ENCODE results near the gene TEAD1.

Gene TEAD1

DNA sequence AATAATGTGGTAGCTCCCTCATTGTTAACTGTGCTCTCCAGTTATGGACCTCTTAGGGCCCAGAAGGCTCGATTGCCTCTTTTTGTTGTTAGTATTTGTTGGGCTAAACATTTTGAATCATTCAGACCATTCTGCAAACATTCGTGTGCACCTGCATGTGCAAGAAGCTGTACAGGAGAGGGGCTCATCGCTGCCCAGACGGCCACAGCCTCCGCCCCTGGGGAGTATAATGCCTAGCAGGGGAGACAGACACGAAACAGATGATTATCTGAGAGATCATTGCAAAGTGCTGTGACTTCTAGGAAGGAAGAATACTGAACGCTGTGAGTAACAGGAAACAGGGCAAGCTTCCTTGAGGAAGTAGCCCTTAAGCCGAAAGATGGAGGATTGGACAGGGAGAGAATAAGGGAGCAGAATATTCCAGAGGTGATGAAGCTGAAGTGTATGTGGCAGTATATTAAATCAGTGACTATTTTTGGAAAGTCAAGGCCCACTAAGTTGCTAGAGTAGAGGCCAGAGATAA, 211.6 kb downstream of the TEAD1 start:
- no peak for TF ChIP-seq Cebpa-rat (IDR thresholded peaks at IDR 0.05)
- Histone ChIP-seq H3K4me2 (peak overlapping the region in 3 of 11 experiments; percentile 6 to 34 (median 7); a peak in 2 of 22 replicates), H3K9ac (no peak overlapping the region), H3K9me3 (replicated peaks in 1 of 11) (no peaks in the 10 kb centered on the region), H3K27ac (no peak overlapping the region), H3K4me3 (no peak overlapping the region), H3K36me3 (no peaks in the 10 kb centered on the region), H3K27me3 (no peaks in the 10 kb centered on the region), H3K4me1 (peaks cover 0 to 15% (median 8%) of the 10 kb centered on the region in 10 experiments; a peak in 14 of 20 replicates), H4K20me1 (no peaks in the 10 kb centered on the region)

- Histone ChIP-seq H3K4me2 (no peak overlapping the region), H3K4me1 (peaks cover 0 to 15% (median 8%) of the 10 kb centered on the region in 10 experiments; a peak in 14 of 20 replicates), H4K20me1 (no peaks in the 10 kb centered on the region), H3K4me3 (no peak overlapping the region), H3K9ac (no peak overlapping the region), H3K36me3 (no peaks in the 10 kb centered on the region), H3K27me3 (no peaks in the 10 kb centered on the region), H3K27ac (no peak overlapping the region), H3K9me3 (replicated peaks in 1 of 11) (no peaks in the 10 kb centered on the region)
- no peak for TF ChIP-seq Cebpa-rat (IDR thresholded peaks at IDR 0.05)
These were observed 212.3 kb downstream of the TEAD1 start for GRCh38 chr11:12886508-12886907.

DNA sequence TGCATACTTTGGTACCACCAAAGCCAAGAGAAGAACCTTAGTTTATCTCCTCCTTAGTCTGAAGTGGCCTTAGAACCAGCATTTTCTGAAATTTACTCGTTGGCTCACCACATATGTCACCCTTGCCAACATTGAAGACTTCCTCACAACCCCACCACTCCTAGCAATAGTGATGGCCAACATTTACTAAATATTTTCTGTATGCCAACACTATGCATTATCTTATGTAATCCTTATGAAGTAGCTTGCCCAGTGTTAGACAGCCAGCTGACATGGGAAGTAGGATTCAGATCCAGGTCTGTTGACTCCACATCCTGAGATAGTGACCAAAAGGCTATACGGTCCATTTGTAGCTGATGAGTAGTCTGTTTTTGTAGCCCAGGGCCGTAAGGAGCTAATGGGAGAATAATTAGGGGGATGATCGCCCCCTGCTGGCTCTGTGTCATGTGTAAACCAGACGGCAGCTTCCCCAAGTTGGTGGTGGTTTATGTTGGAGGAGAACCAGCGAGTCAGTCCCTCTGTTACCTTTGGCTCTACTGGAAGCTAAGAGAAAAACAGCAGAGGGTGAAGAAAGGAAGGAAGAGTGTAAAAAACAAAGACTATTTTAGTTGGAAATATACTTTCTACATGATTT, 214.4 kb downstream of the TEAD1 start:
- Histone ChIP-seq H3K27me3 (no peaks in the 10 kb centered on the region), H3K36me3 (no peaks in the 10 kb centered on the region), H4K20me1 (no peaks in the 10 kb centered on the region), H3K4me1 (peaks cover 0 to 15% (median 8%) of the 10 kb centered on the region in 10 experiments; a peak in 14 of 20 replicates), H3K9ac (no peak overlapping the region), H3K9me3 (replicated peaks in 1 of 11) (no peaks in the 10 kb centered on the region), H3K27ac (peak overlapping the region in 3 of 11 experiments; percentile 8 to 30 (median 9); a peak in 1 of 22 replicates), H3K4me3 (no peak overlapping the region), H3K4me2 (peak overlapping the region in 5 of 11 experiments; percentile 26 to 81 (median 57); a peak in 9 of 22 replicates)
- TF ChIP-seq Cebpa-rat (IDR thresholded peaks at IDR 0.05): no peak

DNA sequence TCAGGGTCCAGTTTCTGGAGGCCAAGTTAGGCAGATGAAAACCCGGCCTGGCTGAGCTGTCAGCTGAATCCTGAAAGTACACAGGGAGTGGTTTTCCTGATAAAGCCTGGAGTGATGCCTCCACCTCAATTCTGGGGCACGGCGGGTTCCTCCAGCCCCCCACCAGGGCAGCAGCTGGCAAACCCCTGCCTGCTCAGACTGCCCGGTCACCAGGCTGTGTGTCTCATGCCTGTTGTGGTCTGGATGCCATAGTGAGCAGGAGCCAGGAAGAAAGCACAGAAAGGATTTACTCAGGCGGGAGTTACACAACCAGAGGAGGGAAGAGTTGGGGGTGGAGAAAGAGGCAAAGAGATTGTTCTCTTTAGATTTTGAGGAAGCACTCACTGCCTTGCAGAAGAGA, 215.0 kb downstream of the TEAD1 start:
- no peaks in the 10 kb centered on the region for H3K27me3 ChIP-seq
- H3K4me3 ChIP-seq: no peak overlapping the region
- H3K36me3 ChIP-seq: no peaks in the 10 kb centered on the region
- peak overlapping the region in 3 of 11 experiments; percentile 8 to 30 (median 9); a peak in 1 of 22 replicates for H3K27ac ChIP-seq
- no peaks in the 10 kb centered on the region for H3K9me3 ChIP-seq (replicated peaks in 1 of 11)
- peak in 2 of 11 experiments; percentile 45 to 50; a peak in 1 of 22 replicates for TF ChIP-seq Cebpa-rat (IDR thresholded peaks at IDR 0.05)
- H3K4me1 ChIP-seq: peaks cover 0 to 15% (median 8%) of the 10 kb centered on the region in 10 experiments; a peak in 14 of 20 replicates
- peak overlapping the region in 5 of 11 experiments; percentile 26 to 81 (median 57); a peak in 10 of 22 replicates for H3K4me2 ChIP-seq
- H4K20me1 ChIP-seq: no peaks in the 10 kb centered on the region
- H3K9ac ChIP-seq: no peak overlapping the region

- H4K20me1 ChIP-seq: no peaks in the 10 kb centered on the region
- H3K9me3 ChIP-seq (replicated peaks in 1 of 11): no peaks in the 10 kb centered on the region
- no peak for TF ChIP-seq Cebpa-rat (IDR thresholded peaks at IDR 0.05)
- H3K4me1 ChIP-seq: peaks cover 0 to 15% (median 8%) of the 10 kb centered on the region in 10 experiments; a peak in 14 of 20 replicates
- H3K36me3 ChIP-seq: no peaks in the 10 kb centered on the region
- no peaks in the 10 kb centered on the region for H3K27me3 ChIP-seq
- no peak overlapping the region for H3K4me3 ChIP-seq
- H3K4me2 ChIP-seq: no peak overlapping the region
- no peak overlapping the region for H3K27ac ChIP-seq
- H3K9ac ChIP-seq: no peak overlapping the region
These were observed 216.3 kb downstream of the TEAD1 start for GRCh38 chr11:12890476-12890875.

- Histone ChIP-seq H3K4me2 (no peak overlapping the region), H3K36me3 (no peaks in the 10 kb centered on the region), H3K9ac (no peak overlapping the region), H3K4me1 (peaks cover 0 to 11% (median 2%) of the 10 kb centered on the region in 10 experiments; a peak in 9 of 20 replicates), H3K9me3 (replicated peaks in 1 of 11) (no peaks in the 10 kb centered on the region), H3K27me3 (no peaks in the 10 kb centered on the region), H4K20me1 (no peaks in the 10 kb centered on the region), H3K4me3 (no peak overlapping the region), H3K27ac (no peak overlapping the region)
- no peak for TF ChIP-seq Cebpa-rat (IDR thresholded peaks at IDR 0.05)
These were observed 219.8 kb downstream of the TEAD1 start for GRCh38 chr11:12893787-12894672.

DNA sequence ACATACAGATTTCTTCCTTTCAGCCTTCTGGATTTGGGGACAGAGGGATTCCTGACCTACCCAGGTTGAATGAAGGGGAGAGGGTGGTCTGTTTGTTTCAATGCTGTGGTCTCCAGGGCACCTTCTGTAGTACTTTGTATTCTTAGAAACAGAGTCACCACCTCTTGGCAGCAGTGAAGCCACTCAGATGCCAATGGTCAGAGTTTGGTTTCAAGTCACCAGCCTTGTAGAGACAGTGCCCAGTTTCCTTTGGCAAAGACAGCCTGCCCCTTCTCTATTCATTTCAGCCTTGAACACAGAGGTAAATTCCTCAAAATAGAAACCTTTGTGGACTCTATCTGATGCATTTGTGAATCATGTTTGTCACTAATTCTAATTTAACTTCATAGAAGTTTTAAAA, 223.2 kb downstream of the TEAD1 start:
- no peak overlapping the region for H3K9ac ChIP-seq
- no peaks in the 10 kb centered on the region for H3K27me3 ChIP-seq
- H3K4me3 ChIP-seq: no peak overlapping the region
- H4K20me1 ChIP-seq: no peaks in the 10 kb centered on the region
- no peaks in the 10 kb centered on the region for H3K36me3 ChIP-seq
- H3K4me1 ChIP-seq: peaks cover 0 to 16% (median 14%) of the 10 kb centered on the region in 10 experiments; a peak in 16 of 20 replicates
- no peak for TF ChIP-seq Cebpa-rat (IDR thresholded peaks at IDR 0.05)
- H3K27ac ChIP-seq: no peak overlapping the region
- H3K4me2 ChIP-seq: no peak overlapping the region
- 0 out of 22 replicates have a peak, but pooled peaks cover 0 to 5% (median 0%) of the 10 kb centered on the region in 11 experiments for H3K9me3 ChIP-seq (replicated peaks in 1 of 11)

DNA sequence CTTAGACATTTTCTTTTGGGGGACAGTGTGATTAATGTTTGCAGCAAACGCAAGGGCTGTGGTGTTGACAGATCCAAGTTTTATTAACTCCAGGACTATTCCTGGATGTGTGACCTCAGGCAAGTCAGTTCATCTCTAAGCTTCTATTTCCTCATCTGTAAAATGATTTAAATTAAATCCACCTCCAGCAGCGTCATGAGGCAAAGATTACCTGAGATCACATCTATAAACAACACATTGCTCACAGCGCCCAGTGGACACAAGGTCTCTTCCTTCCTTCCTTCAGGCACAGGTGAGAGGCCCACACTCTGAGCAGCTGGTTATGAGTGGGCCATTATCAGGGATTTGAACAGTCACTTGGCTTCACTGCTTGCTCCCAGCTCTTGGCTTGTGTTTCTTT, 223.6 kb downstream of the TEAD1 start:
- Histone ChIP-seq H3K9me3 (replicated peaks in 1 of 11) (0 out of 22 replicates have a peak, but pooled peaks cover 0 to 5% (median 0%) of the 10 kb centered on the region in 11 experiments), H3K36me3 (no peaks in the 10 kb centered on the region)
- no peak for TF ChIP-seq Cebpa-rat (IDR thresholded peaks at IDR 0.05)

GRCh38 chr11:12900496-12900895, 226.3 kb downstream of the TEAD1 start:
- Histone ChIP-seq H3K4me1 (peaks cover 0 to 22% (median 18%) of the 10 kb centered on the region in 10 experiments; a peak in 16 of 20 replicates), H3K4me3 (no peak overlapping the region), H3K9ac (no peak overlapping the region), H4K20me1 (no peaks in the 10 kb centered on the region), H3K27ac (no peak overlapping the region), H3K9me3 (replicated peaks in 1 of 11) (0 out of 22 replicates have a peak, but pooled peaks cover 0 to 5% (median 0%) of the 10 kb centered on the region in 11 experiments), H3K27me3 (no peaks in the 10 kb centered on the region), H3K36me3 (no peaks in the 10 kb centered on the region), H3K4me2 (no peak overlapping the region)
- no peak for TF ChIP-seq Cebpa-rat (IDR thresholded peaks at IDR 0.05)

More for the DNA sequence above, 223.6 kb downstream of the TEAD1 start:
- no peak overlapping the region for H3K4me2 ChIP-seq
- no peak overlapping the region for H3K27ac ChIP-seq
- H3K4me1 ChIP-seq: peaks cover 0 to 19% (median 15%) of the 10 kb centered on the region in 10 experiments; a peak in 16 of 20 replicates
- H3K27me3 ChIP-seq: no peaks in the 10 kb centered on the region
- H4K20me1 ChIP-seq: no peaks in the 10 kb centered on the region
- H3K4me3 ChIP-seq: no peak overlapping the region
- no peak overlapping the region for H3K9ac ChIP-seq
